Activated CD8-positive, alpha-beta memory T cell treated with anti-CD3 and anti-CD28 coated beads for 4 hours (primary cell): ENCODE results near the gene LIX1L.
"Not testable (repeated sequence)": the region's sequence is repeated elsewhere in the genome, so short reads cannot be mapped to it uniquely, and the experiment has no call there.

Experiments used
- DNase-seq, 2 donors: peaks; one replicate each; pipeline ENCODE4 v3.0.0-alpha.2; 2020; ENCODE audit warnings: low read depth in 2 of 2

The LIX1L gene

DNA sequence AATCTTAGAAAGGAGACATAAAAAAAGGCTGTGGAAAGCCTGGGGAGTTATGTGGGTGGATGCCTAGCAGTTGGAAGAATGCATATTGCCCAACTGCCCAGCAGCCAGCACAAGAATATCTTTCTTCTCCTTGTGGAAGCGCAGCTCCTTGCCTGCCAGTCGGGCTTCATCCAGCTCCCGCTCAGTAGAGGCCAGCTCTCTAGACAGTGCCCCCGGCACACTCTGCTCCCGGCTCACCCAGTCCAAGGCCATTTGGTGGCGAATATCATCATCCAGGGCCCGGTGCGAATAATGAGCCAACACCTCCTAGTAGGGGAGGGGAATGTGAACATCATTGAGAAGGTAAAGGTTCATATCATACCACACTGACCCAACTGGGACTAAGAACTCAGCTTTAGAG is 21.6 kb downstream of the LIX1L start:
- DNase-seq: no peak

DNA sequence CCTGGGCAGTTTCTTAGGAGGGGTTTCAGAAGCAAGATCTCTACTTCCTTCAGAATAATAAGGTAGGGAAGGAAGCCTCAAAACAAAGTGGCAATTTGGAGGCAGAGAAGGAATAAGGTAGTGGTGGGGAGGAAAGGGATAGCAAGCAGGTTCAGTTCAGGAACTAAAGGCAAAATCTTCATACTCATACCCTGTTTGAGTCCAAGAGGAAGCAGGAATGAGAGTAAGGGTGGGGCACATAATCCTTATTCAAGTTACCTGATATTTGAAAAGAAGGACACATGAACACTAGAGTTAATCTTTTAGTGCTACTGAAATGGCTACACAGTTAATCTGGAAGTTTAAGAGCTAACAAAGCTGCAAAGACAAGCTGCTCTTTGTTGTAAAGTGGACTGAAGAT is 22.1 kb downstream of the LIX1L start:
- DNase-seq: no peak

DNA sequence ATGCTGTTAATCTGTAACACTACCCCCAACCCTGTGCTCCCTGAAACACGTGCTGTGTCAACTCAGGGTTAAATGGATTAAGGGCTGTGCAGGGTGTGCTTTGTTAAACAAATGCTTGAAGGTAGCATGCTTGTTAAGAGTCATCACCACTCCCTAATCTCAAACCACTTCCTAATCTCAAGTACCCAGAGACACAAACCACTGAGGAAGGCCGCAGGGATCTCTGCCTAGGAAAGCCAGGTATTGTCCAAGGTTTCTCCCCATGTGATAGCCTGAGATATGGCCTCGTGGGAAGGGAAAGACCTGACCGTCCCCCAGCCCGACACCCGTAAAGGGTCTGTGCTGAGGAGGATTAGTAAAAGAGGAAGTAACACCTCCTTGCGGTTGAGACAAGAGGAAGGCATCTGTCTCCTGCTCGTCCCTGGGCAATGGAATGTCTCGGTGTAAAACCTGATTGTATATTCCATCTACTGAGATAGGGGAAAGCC is 25.3 kb downstream of the LIX1L start:
- not testable (repeated sequence) for DNase-seq

DNA sequence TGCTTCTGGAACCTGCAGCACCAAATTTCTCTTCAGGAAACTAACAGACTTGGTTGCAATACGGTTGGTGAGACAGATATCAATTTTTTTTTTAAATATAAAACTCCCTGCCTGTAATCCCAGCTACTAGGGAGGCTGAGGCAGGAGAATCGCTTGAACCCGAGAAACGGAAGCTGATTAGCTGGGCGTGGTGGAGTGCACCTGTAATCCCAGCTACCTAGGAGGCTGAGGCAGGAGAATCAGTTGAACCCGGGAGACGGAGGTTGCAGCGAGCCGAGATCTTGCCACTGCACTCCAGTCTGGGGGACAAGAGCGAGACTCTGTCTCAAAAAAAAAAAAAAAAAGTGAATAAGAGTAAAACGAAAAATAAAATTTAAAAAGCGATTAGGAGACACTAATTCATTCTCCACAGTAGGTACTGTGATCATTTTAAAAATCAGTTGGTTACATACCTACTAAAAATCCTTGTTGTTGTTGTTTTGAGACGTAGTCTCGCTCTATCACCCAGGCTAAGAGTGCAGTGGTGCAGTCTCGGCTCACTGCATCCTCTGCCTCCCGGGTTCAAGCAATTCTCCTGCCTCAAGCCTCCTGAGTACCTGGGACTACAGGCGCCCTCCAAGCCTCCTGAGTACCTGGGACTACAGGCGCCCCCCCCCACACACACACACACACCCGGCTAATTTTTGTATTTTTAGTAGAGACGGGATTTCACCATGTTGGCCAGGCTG is 29.7 kb downstream of the LIX1L start:
- DNase-seq: no peak

DNA sequence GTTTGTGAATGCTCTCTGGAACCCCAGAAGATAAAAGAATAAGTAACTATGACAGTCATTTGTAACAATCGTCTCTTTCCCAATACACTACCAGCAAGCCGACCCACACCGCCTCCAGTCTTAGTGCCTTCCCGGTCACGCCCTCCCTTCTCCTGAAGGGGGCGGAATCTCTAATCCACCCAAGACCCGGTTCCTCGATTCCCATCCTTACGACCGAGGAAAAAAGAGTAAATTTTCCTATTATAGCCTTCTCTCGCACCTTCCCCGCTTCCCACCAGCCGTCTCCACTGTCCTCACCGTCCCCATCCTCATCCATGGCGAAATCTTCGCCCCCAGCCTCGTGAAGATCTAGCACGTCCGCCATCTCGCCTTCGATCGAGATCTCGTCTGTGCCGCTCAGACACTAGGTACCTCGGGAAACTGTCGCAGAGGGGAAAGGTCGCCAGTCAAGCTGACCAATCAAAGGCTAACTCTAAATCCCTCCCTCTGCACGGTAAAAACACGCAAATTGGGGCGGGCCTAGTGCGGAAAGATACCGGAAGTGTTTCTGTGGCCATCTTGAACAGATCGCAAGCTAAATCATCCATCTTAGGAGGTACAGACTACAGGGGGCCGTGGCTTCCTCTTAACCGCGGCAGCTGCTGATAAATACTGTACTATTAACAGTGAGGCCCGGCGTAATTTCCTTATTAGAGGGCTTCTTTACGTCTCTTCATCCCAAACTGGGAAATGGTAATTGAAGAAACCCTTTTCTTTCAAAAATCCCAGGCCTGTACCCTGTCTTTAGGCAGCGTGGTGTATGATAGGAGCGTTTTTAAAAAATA is 30.5 kb downstream of the LIX1L start, which contains the start of gene RBM8A:
TSS of gene RBM8A (minus strand) at position 422 of the 824 bp plus-strand sequence. CDS start at position 364, 58 bp downstream.
- DNase-seq: peak; percentile 92 to 93

DNA sequence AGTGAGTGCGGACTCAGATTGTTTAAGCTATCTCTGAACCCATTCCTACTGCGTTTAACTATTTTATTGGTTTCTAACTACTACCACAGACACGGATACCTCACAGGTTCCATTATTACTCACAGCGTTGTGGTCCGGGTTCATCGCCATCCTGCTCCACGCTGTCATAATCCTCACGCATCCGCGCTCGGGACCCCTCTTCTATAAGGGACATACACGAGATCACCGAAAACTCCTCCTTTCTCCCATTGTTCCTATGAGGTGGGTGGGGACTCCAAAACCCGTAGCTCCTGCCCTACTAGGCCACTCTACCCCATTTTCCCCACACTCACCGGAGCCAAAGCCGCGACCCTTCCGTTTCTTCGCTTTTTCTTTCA is 31.1 kb downstream of the LIX1L start:
- DNase-seq: peak in 1 of 2 donors; percentile 26

DNA sequence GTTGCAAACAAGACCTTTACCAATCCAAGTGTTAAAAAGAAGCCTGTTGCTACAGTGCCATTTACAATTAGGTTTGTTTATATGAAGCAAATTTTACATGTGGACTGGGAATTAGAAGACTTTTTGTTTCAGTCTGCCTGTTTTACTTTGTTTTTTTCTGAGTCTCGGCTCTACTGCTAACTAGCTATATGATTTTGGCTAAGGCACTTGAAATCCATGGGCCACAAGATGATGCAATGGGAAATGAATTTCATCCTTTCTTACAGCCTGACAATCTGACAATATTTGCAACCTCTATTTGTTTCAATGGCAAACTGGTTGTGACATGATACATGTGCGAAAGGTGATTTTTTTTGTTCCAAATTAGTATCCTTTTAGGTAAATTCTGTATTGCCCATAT is 35.6 kb downstream of the LIX1L start:
- no peak for DNase-seq

DNA sequence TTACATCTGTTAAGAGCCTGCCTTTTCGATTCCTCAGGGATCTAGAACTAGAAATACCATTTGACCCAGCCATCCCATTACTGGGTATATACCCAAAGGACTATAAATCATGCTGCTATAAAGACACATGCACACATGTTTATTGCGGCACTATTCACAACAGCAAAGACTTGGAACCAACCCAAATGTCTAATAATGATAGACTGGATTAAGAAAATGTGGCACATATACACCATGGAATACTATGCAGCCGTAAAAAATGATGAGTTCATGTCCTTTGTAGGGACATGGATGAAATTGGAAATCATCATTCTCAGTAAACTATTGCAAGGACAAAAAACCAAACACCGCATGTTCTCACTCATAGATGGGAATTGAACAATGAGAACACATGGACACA is 37.5 kb downstream of the LIX1L start:
- not testable (repeated sequence) for DNase-seq

DNA sequence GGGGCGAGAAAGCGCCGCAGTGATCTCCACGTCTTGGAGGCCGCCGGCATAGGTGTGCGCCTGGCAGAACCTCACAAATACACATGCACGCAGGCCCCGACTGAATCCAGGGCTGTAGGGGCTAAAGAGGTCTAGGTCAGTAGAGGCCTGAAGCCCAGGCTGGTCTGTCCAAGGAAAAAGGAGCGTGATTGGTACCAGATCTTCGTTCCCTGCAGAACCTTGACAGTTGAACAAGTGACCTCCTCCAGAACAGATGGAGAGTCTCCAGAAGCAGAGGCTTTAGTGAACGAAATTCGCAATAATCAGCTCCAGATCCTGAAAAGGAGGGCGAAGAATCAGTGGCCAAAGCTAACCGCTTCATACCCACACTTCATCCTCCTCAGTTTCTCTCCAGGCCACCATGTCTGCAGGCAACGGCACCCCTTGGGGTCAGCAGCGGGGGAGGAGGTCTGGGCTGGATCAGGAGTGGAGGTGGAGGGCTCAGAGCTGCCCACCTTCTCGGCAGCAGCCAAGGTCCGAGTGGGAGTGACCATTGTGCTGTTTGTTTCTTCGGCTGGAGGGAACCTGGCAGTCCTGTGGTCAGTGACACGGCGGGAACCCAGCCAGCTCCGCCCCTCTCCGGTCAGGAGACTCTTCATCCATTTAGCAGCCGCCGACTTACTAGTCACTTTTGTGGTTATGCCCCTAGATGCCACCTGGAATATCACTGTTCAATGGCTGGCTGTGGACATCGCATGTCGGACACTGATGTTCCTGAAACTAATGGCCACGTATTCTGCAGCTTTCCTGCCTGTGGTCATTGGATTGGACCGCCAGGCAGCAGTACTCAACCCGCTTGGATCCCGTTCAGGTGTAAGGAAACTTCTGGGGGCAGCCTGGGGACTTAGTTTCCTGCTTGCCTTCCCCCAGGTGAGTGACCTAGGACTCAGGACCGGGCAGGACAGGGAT is 38.6 kb downstream of the LIX1L start:
- no peak for DNase-seq

DNA sequence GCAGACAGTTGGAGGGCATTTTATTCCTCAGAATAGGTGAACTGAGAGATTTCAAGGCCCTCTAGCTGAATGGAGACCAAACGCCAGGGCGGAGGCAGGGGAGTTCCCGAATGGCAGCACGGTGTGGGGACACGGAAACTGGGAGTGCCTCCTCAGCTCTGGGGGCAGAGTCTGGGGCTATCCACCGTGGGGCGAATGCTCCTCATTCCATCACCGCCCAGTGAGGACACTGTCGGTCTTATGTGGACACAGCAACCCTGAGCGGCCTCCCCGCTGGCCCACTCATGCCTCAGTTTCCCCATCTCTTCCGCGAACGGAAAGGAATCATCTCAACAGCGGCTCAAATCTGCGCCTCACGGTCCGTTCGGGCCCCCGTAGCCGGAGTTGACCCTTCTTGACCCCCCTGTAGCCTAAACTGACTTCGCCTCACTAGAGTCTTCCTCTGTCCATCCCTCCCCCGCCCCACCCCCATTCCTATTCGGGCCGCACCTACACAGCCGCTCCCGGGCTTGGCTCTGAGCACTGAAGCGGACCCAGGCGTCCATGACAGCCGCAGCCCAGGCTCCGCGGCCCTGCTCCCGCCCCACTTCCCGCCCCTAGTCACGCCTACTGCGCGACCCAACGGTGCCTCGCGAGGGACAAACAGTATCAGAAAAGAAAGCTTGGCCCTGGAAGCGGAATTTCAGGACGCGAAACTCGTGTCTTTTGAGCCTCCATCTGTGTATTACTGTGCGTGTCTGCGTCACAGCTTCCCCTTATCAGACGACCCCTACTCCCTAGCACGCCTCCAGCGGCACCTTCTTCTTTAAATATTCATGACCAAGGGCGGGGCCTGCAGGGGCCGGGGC is 39.4 kb downstream of the LIX1L start, which contains the start of gene PEX11B:
TSS of gene PEX11B (minus strand) at position 574 of the 848 bp plus-strand sequence. CDS start at position 545, 29 bp downstream.
- peak; percentile 78 to 85 for DNase-seq

DNA sequence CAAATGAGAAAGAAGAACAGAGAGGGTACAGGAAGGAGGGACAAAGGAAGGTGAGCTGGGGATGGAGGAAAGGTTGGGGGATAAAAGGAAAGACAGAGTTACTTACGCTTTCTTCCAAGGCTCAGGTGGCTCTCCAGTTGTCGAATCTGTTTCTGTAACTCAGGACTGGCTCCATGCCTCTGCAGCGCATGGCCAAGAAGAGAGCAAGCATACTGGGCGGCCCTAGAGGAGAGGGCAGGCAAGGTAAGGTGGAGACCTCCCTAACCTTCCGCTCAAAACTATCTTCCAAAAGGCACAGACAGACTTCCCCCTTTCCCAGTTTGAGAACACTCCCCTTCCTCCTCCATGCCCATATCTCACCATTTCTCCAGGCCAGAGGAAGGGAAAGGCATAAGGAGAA is 40.2 kb downstream of the LIX1L start:
- DNase-seq: no peak

DNA sequence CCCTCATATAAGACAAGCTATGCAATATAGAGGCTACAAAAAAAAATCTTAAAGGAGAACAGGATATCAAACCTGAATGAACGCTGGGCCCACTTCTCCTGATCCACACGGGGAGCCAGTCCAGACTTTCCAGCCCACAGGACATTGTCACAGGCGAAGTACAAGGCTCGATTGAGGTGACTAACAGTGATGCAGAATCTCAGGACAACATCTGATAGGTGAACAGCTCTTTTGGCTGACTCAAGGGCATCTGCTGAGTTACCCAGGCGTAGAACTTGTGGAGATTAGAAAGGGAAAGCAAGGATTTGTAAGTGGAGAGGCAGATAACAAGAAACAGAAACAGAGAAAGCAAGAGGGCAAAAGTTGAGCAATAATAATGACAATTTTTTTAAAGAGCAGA is 41.1 kb downstream of the LIX1L start:
- DNase-seq: no peak

DNA sequence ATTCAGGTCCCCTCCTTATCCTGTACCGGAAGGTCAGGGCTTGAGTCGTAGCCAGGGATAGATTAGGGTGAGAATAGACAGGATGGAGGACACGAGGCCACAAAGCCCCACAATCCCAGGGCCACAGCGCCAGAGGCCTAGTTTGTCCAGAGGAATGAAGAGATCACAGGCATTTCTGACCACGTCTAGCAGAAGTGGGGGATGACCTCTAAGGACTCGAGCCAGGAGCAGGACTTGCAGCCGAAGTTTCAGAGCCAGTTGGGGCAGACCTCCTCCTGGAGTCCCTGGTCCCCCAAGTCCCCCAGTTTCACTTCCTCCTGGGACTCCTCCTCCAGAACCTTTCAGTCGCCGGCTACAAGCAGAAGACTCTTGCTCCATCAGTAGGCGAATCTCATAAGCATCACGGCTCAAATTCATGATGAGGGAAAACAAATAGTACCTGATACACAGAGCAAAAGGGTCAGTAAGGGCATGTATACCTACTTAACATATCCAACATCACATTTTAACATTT is 45.6 kb downstream of the LIX1L start:
- no peak for DNase-seq

DNA sequence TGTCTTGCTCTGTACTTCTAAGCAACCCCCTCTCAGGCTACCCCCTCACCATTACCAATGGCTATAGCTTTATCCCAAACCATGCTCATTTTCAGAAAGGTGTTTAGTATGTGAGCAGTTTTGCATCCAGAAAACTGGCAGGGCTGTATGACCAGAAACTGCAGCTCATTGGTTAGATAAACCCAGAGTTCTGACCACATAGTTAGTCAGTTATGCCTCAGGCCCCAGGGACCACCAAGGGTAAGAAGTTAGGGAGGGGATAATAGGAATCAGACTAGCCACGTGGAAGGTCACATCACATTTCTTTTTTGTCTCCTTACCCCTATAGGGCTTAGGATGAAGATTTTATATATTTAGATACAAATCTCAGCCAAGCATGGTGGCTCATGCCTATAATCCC is 49.2 kb downstream of the LIX1L start:
- no peak for DNase-seq

DNA sequence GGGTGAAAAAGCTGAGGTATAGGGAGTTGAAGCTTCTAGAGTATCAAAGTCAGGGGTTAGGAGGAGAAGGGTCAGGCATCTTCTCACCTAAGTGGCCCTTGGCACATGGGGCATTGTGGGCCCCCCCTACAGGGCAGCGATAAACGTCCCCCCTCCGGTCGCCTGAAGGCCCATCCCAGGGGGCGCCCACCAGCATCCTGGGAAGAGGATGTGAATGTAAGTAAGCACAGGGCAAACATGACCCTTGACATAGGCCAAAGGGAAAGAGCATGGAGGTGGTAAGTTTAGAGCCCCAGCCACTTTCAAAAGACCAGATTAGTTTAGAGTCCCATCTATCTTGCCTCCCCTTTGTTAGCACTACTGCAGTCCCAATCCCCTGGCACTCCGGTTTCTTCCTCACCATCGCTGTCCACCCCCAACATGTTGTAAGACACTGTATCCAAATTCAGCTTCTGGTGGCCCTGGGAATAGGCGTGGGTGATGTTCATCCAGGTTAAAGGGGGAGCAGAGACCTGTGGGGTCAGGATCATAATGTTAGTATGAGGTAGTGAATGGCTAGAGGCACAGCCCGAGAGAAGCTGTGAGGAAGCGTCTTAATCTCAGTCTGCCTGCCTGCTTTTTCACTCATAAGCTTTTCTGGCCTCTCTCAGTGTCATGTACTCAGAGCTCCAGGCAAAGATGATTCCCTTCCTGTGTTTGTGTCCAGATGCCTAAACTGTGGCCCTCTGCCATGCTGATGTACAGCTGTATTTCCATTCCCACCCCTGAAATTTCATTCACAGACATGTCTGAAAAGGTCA is 50.7 kb downstream of the LIX1L start:
- no peak for DNase-seq

DNA sequence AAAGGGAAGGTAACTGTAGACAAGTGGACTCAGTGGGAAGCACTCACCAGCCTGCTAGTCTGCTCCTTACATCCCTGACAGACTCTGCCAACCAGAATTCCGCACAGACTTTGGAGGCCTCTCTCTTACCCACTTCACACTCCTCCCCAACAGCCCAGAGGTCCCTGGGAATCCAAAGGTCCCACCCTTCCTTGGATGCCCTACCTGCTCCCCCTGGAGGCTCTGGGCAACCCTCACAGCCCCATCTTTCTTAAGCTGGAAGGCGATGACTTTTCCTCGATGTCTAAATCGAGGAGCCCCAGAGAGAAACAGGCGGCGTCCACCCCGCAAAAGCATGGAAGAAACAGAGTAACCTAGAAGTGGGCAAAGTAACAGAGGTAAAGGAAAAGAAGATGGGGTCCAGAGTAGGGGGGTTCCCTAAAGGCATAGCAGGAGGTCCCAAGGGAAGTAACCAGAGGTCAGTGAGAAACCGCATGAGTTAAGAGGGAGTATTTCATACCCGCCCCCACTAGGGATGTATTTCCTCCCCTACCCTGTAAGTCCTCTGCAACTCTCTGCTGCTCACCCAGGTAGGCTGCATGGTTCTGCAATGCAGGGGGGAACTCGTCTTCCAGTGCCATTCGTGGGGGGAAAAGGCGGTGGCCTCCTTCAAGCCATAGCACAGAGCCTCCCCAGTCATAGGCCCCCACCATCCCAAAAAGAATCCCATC is 56.4 kb downstream of the LIX1L start:
- DNase-seq: no peak

DNA sequence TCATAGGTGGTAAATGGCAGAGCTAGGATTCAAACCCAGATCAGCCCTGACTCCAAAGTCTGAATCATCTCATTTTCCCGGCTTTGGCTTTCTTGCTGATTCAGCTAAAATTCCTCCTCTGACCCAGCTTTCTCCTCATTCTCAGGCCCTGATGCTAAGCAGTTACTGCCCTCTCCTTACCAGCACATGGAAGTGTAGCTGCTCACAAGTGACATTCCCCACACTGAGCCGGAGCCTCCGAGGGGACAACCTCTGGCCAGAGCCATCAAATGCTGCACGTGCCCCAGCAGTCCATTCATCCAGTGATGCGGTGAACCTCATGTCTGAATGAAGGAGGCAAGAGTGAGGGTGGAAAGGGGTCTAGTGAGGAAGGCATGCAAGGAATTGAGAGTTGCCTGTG is 59.1 kb downstream of the LIX1L start:
- no peak for DNase-seq

DNA sequence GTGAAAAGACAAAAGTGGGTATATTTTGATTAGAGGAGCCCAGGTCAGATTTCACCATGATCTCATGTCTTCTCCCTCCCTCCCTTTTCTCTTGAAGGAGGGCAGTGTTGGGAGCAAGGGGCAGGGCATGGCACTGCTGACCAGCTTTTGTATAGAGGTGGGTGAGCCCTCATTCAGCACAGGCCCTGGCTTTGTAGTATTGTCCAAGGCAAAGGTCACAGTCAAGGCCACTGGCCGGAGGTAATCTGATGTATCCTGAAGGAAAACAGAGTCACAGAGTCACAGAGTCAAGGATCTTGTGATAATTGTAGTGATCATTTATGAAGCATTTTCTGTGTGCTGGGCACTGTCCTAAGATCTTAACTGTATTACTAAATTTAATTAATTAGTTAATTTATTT is 59.8 kb downstream of the LIX1L start:
- no peak for DNase-seq

DNA sequence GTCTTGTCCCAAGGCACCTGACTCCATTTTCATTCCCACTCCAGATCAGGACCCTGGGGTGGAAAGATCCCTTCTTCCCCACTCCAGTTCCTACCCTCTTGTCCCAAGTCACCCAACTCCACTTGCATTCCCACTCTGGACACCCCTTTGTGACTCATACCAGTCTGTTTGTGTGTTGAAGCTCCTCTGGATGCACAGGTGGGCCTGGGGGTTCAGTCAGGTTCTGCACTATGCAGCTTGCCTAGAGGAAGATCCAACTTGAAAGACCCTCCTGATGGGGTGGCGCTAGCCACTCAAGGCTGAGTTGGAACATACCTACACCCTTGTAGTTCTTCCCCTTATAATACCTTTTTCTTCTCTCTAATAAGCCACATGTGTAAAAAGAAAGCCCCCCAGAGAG is 62.3 kb downstream of the LIX1L start:
- DNase-seq: no peak
